Measurements from ENCODE around the gene IGFN1.

- TF ChIP-seq CTCF (IDR thresholded peaks at IDR 0.05) (no peak), POLR2A (IDR thresholded peaks at IDR 0.05) (no peak)
Observed at GRCh38 chr1:201219481-201220387, 29.1 kb downstream of the IGFN1 start.

Data from esophagus squamous epithelium (tissue), 4 donors.